Stomach smooth muscle (tissue), 2 donors: Measurements from ENCODE around the gene GBX1.

ENCODE experiments used
- H3K27ac ChIP-seq: one replicate; pipeline ENCODE4 v1.7.0; 2013; ENCODE audit warnings: mild to moderate bottlenecking, low read length, inconsistent platforms
- H3K27me3 ChIP-seq, 2 donors: one replicate each; pipeline ENCODE4 v1.7.0; 2013; ENCODE audit warnings: low read length in 2 of 2; ENCODE audit not compliant: insufficient read depth in 2 of 2, control insufficient read depth in 1 of 2
- H3K36me3 ChIP-seq, 2 donors: one replicate each; pipeline ENCODE4 v1.7.0; 2013; ENCODE audit warnings: low read length in 2 of 2; ENCODE audit not compliant: control insufficient read depth in 2 of 2, insufficient read depth in 2 of 2
- H3K4me1 ChIP-seq: one replicate; pipeline ENCODE4 v1.7.0; 2013; ENCODE audit warnings: low read length; ENCODE audit not compliant: control insufficient read depth, insufficient read depth
- H3K4me3 ChIP-seq, 2 donors: one replicate each; pipeline ENCODE4 v1.7.0; 2013; ENCODE audit warnings: low read length in 2 of 2
- H3K9ac ChIP-seq, 2 donors: one replicate each; pipeline ENCODE4 v1.7.0; 2013; ENCODE audit warnings: low read length in 2 of 2, mild to moderate bottlenecking in 1 of 2
- H3K9me3 ChIP-seq, 2 donors: one replicate each; pipeline ENCODE4 v1.7.0; 2013; ENCODE audit warnings: low read length in 2 of 2; ENCODE audit not compliant: control insufficient read depth in 2 of 2
- donor health status: healthy.
- donor health status: Pancreatic carcinoma.

GBX1 gene

GRCh38 chr7:151193203-151193978, 25.9 kb upstream of the GBX1 start:
- Histone ChIP-seq H3K4me3 (no peak overlapping the region), H3K9ac (no peak overlapping the region), H3K27me3 (peaks cover 0 to 15% of the 10 kb centered on the region in 2 donors), H3K9me3 (no peaks in the 10 kb centered on the region), H3K27ac (no peak overlapping the region), H3K4me1 (no peaks in the 10 kb centered on the region), H3K36me3 (no peaks in the 10 kb centered on the region)

GRCh38 chr7:151192002-151192539, 24.6 kb upstream of the GBX1 start:
- Histone ChIP-seq H3K4me3 (no peak overlapping the region), H3K9me3 (no peaks in the 10 kb centered on the region), H3K27me3 (peaks cover 0 to 15% of the 10 kb centered on the region in 2 donors), H3K4me1 (no peaks in the 10 kb centered on the region), H3K27ac (no peak overlapping the region), H3K36me3 (no peaks in the 10 kb centered on the region), H3K9ac (no peak overlapping the region)

DNA sequence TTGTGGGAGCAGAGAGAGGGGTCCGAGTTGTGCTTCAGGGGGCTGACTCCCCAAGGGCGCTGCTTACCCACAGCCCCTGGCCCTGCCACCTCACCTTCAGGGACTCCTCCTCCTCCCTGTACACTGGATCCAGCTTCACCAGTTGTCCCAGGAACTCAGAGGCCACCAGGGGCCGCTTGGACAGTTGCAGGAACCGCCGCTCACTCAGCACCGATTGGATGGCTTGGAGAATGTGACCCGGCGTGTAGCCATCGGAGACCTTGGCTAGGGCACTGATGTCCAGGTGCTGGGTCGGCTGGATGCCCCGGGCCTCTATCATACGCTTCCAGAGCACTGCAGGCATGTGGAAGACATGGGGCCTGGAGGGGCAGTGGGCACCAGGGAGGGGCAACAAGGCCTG, 24.1 kb upstream of the GBX1 start:
- peaks cover 0 to 13% of the 10 kb centered on the region in 2 donors for H3K27me3 ChIP-seq
- H3K4me1 ChIP-seq = no peaks in the 10 kb centered on the region
- H3K9me3 ChIP-seq = no peaks in the 10 kb centered on the region
- no peak overlapping the region for H3K9ac ChIP-seq
- H3K27ac ChIP-seq = no peak overlapping the region
- H3K4me3 ChIP-seq = no peak overlapping the region
- H3K36me3 ChIP-seq = no peaks in the 10 kb centered on the region

- no peak overlapping the region for H3K4me3 ChIP-seq
- no peaks in the 10 kb centered on the region for H3K4me1 ChIP-seq
- H3K27ac ChIP-seq = no peak overlapping the region
- no peaks in the 10 kb centered on the region for H3K9me3 ChIP-seq
- peaks cover 3 to 4% of the 10 kb centered on the region in 2 donors for H3K27me3 ChIP-seq
- H3K36me3 ChIP-seq = no peaks in the 10 kb centered on the region
- no peak overlapping the region for H3K9ac ChIP-seq
Observed at GRCh38 chr7:151189038-151189437, 21.5 kb upstream of the GBX1 start.

DNA sequence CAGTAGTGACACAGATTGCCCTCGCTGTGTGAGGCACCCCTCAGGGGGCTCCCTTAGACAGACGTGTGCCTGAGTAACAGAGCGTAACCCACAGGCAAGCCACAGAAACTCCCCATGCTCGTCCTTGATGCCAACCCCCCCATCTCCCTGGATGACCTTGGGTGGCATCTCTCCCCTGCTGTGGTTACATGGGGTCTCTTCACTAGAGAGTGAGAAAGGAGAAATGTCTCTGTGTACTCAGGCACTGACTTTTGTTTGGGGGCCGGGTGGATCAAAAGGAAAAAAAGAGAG, 20.7 kb upstream of the GBX1 start:
- Histone ChIP-seq H3K27ac (no peak overlapping the region), H3K4me3 (no peak overlapping the region), H3K9ac (no peak overlapping the region), H3K9me3 (no peaks in the 10 kb centered on the region), H3K4me1 (no peaks in the 10 kb centered on the region), H3K36me3 (no peaks in the 10 kb centered on the region), H3K27me3 (peaks cover 2 to 4% of the 10 kb centered on the region in 2 donors)

GRCh38 chr7:151187409-151188251, 20.1 kb upstream of the GBX1 start:
- Histone ChIP-seq H3K4me1 (no peaks in the 10 kb centered on the region), H3K9me3 (no peaks in the 10 kb centered on the region), H3K9ac (no peak overlapping the region), H3K4me3 (no peak overlapping the region), H3K36me3 (no peaks in the 10 kb centered on the region), H3K27me3 (peaks cover 2 to 4% of the 10 kb centered on the region in 2 donors), H3K27ac (no peak overlapping the region)

DNA sequence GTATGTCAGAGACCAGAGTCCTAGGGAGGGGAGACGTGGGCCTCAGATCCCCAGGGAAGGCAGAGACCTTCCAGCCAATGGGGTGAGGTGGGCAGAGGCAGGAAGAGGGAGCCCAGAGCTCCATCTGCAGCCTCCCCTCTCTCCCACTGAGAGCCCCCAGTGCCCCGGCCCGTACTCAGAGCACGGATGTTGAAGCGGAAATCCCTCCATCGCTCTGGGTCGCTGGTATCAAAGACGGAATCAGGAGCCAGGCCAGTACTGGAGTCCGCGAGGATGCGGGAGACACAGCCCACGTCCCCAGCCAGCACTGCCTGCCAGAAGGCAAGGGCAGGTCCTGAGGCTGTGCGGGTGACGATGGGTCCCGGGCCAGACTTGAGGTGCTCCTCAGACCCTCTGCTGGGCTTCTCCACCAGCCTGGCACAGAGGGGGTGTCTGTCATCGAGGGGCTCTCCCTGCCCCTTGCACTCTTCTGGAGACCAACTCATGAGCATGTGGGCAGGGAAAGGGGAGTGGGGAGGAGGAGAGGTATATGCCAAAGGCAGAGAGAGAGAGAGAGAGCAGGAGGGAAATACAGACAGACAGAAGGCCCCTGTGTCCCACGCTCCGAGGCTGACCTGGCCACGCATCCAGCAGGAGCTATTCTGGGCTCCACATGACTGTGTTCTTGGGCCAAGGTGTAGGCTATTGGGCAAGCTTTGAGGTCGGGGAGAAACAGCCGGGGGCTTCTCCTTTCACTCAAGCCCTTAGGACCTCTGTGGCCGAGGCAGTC, 19.3 kb upstream of the GBX1 start, which contains the start of gene ASB10:
Gene ASB10 (minus strand): TSS at position 611 of the 769 bp plus-strand sequence. CDS start 120 bp downstream, at position 491.
- Histone ChIP-seq H3K4me3 (no peak within 1 kb of the TSS), H3K4me1 (no peaks in the 10 kb centered on the region), H3K9me3 (no peaks in the 10 kb centered on the region), H3K27me3 (peaks cover 4 to 6% of the 10 kb centered on the region in 2 donors), H3K27ac (no peak within 1 kb of the TSS), H3K36me3 (no peaks in the 10 kb centered on the region), H3K9ac (no peak within 1 kb of the TSS)

DNA sequence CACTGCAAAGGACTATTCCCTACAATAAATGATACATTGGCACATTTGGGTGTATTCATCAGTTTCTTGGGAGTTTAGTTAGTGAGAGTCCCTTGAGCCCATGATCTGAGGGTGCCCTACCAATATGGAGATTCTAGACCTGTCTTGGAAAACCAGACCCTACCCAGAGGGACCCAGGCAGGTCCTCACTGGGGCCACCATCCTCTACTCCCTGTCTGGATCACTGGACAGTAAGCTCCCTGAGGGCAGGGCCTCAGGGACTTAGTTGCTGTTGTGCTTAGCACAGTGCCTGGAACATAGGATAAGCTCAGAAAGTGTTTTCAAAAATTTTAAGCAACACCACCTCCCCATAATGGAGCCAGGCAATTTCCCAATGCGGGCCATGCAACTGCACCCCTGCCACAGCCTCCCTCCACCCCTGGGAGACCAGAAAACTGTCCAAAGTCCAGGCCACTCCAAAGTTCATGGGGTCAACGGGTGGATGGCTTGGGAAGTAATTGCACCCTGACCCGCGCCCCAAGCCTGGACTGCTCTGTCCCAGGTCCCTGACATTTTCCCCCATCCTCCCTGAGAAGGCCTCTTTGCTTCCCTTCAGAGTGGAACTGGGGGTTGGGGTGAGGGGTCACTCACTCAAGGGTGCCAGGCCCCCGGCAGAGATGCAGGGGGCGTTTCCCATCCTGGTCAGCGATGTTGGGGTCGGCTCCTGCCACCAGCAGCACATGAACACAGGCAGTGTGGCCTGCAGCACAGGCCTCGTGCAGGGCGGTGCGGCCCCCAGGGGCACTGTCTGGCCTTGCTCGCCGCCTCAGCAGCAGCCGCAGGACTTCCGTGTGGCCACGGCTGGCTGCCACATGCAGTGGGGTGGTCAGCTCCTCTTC, 18.5 kb upstream of the GBX1 start:
- no peak overlapping the region for H3K4me3 ChIP-seq
- no peak overlapping the region for H3K9ac ChIP-seq
- no peaks in the 10 kb centered on the region for H3K9me3 ChIP-seq
- H3K4me1 ChIP-seq = no peaks in the 10 kb centered on the region
- no peaks in the 10 kb centered on the region for H3K36me3 ChIP-seq
- H3K27me3 ChIP-seq = peaks cover 4 to 6% of the 10 kb centered on the region in 2 donors
- no peak overlapping the region for H3K27ac ChIP-seq

GRCh38 chr7:151181011-151181431, 13.5 kb upstream of the GBX1 start:
- Histone ChIP-seq H3K4me3 (no peak overlapping the region), H3K4me1 (no peaks in the 10 kb centered on the region), H3K36me3 (no peaks in the 10 kb centered on the region), H3K27me3 (peaks cover 10 to 14% of the 10 kb centered on the region in 2 donors), H3K9ac (no peak overlapping the region), H3K9me3 (no peaks in the 10 kb centered on the region), H3K27ac (no peak overlapping the region)

DNA sequence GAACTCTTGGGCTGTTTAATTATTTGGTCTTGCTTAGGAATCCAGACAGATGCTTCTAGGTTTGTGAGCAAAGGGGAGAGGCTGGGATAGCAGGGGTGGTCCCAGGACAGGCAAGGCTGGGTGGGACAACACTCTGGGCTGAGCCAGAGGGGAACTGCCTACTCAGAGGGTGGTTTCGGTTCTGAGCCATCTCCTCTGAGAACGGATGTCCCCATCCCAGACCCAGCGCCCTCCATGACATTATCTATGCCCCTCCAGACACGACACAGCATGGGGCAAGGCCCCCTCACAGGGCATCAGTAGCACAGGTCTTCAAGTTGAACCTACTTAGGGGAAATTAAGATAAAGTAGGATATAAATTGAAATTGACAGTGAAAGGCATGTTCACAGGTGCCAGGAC, 12.5 kb upstream of the GBX1 start:
- H3K4me1 ChIP-seq = no peaks in the 10 kb centered on the region
- no peak overlapping the region for H3K4me3 ChIP-seq
- H3K9ac ChIP-seq = no peak overlapping the region
- H3K27ac ChIP-seq = no peak overlapping the region
- H3K9me3 ChIP-seq = no peaks in the 10 kb centered on the region
- H3K36me3 ChIP-seq = no peaks in the 10 kb centered on the region
- peaks cover 7 to 20% of the 10 kb centered on the region in 2 donors for H3K27me3 ChIP-seq
